ENCODE data around the gene SLC38A1. TPM values are rescaled to one million over a fixed set of nuclear protein-coding genes. Genes with fewer than 3 reads are reported as not detected.

Gene SLC38A1
- total RNA-seq, 1 experiment from 2014 or later, result 155 TPM

DNA sequence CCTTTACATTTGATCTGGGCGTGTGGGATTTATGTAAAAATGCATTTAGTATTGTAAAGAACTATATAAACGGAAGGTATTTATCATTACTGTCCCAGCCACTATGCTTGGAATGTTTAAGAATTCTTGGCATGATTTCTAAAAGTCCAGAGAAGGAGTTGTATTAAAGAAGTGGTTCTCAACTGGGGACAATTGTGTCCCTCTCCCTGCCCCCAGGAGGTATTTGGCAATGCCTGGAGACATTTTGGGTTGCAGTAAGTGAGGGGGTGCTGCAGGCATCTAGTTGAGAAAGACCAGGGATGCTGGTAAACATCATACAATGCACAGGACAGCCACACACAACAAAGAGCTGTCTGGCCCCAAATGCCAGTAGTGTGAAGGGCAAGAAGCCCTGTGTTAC lies 7.2 kb downstream of the SLC38A1 start:
- Histone ChIP-seq H3K4me3 (replicated peaks in 1 of 2; ENCODE audit: low read depth in 1 of 2, low read length in 2 of 2) (no peak overlapping the region), H3K27me3 (ENCODE audit: insufficient read depth, low read length) (no peaks in the 10 kb centered on the region), H3K9me2 (ENCODE audit: insufficient read depth) (no peaks in the 10 kb centered on the region), H3K27ac (ENCODE audit: low read depth, low read length) (no peak overlapping the region), H3K4me2 (ENCODE audit: low read length) (peak overlapping the region; percentile 18), H3K36me3 (ENCODE audit: control insufficient read depth in 1 of 2, insufficient read depth in 2 of 2, low read length in 2 of 2) (0 out of 4 replicates have a peak, but pooled peaks cover 0 to 5% of the 10 kb centered on the region in 2 experiments), H3K9ac (ENCODE audit: low read length) (no peak overlapping the region), H3K79me2 (ENCODE audit: insufficient read depth, low read length) (peaks cover 100% of the 10 kb centered on the region), H2AFZ (ENCODE audit: low read depth, low read length, poor library complexity, severe bottlenecking) (no peak overlapping the region), H4K20me1 (ENCODE audit: insufficient read depth) (peaks cover 20% of the 10 kb centered on the region; the same call in 1 of the 2 replicates), H3K4me1 (ENCODE audit: control insufficient read depth in 1 of 2, insufficient read depth in 2 of 2, low read length in 2 of 2) (peaks cover 57 to 70% of the 10 kb centered on the region in 2 experiments), H3K9me3 (ENCODE audit: control insufficient read depth in 1 of 2, insufficient read depth in 1 of 2, low read depth in 1 of 2, low read length in 2 of 2) (no peaks in the 10 kb centered on the region)
- ATAC-seq (no peak), DNase-seq (ENCODE audit: low read depth, low spot score) (no peak)
- no peak for TF ChIP-seq ZFX (IDR thresholded peaks at IDR 0.05)
- TF ChIP-seq CBX3 (IDR thresholded peaks at IDR 0.05; ENCODE audit: low read depth), result no peak
- TF ChIP-seq, protein P1, sequence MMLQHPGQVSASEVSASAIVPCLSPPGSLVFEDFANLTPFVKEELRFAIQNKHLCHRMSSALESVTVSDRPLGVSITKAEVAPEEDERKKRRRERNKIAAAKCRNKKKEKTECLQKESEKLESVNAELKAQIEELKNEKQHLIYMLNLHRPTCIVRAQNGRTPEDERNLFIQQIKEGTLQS (IDR thresholded peaks at IDR 0.05), result no peak
- TF ChIP-seq EGR1 (IDR thresholded peaks at IDR 0.05; ENCODE audit: low read depth), result no peak
- TF ChIP-seq CEBPB (IDR thresholded peaks at IDR 0.05; ENCODE audit: low read depth), result no peak
- TF ChIP-seq, protein P2, sequence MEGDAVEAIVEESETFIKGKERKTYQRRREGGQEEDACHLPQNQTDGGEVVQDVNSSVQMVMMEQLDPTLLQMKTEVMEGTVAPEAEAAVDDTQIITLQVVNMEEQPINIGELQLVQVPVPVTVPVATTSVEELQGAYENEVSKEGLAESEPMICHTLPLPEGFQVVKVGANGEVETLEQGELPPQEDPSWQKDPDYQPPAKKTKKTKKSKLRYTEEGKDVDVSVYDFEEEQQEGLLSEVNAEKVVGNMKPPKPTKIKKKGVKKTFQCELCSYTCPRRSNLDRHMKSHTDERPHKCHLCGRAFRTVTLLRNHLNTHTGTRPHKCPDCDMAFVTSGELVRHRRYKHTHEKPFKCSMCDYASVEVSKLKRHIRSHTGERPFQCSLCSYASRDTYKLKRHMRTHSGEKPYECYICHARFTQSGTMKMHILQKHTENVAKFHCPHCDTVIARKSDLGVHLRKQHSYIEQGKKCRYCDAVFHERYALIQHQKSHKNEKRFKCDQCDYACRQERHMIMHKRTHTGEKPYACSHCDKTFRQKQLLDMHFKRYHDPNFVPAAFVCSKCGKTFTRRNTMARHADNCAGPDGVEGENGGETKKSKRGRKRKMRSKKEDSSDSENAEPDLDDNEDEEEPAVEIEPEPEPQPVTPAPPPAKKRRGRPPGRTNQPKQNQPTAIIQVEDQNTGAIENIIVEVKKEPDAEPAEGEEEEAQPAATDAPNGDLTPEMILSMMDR (IDR thresholded peaks at IDR 0.05 in 2 of 3, conservative IDR thresholded peaks at IDR 0.05 in 1 of 3; ENCODE audit: borderline replicate concordance in 1 of 3, insufficient read depth in 1 of 3, low read depth in 2 of 3, low read length in 2 of 3), result no peak
- no peak for TF ChIP-seq YY1 (IDR thresholded peaks at IDR 0.05; ENCODE audit: extremely low read depth, insufficient replicate concordance, low read depth, low read length)
- TF ChIP-seq RAD21 (IDR thresholded peaks at IDR 0.05; ENCODE audit: low read depth), result no peak
- TF ChIP-seq ELF1 (IDR thresholded peaks at IDR 0.05; ENCODE audit: borderline replicate concordance, low read depth), result no peak
- TF ChIP-seq FOSL1 (IDR thresholded peaks at IDR 0.05; ENCODE audit: low read depth), result no peak
- TF ChIP-seq EZH2phosphoT487 (IDR thresholded peaks at IDR 0.05; ENCODE audit: borderline replicate concordance), result no peak
- TF ChIP-seq TCF7L2 (IDR thresholded peaks at IDR 0.05; ENCODE audit: borderline replicate concordance, extremely low read depth, insufficient read depth, insufficient read length), result no peak
- TF ChIP-seq SRF (IDR thresholded peaks at IDR 0.05; ENCODE audit: low read depth), result no peak
- TF ChIP-seq SP1 (IDR thresholded peaks at IDR 0.05; ENCODE audit: low read depth), result no peak
- no peak for TF ChIP-seq ZNF274 (IDR thresholded peaks at IDR 0.05; ENCODE audit: low read depth, low read length)
- no peak for TF ChIP-seq EZH2 (IDR thresholded peaks at IDR 0.05)
- no peak for TF ChIP-seq SIN3A (IDR thresholded peaks at IDR 0.05; ENCODE audit: low read depth)
- TF ChIP-seq, protein P3, sequence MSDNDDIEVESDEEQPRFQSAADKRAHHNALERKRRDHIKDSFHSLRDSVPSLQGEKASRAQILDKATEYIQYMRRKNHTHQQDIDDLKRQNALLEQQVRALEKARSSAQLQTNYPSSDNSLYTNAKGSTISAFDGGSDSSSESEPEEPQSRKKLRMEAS (IDR thresholded peaks at IDR 0.05), result no peak
- no peak for TF ChIP-seq POLR2A (IDR thresholded peaks at IDR 0.05; ENCODE audit: borderline replicate concordance, extremely low read depth, insufficient read depth, insufficient read length)
- no peak for TF ChIP-seq JUND (IDR thresholded peaks at IDR 0.05)
- BruUV-seq (replicated peaks), result no TSS peak
- CTCF ChIA-PET, result interaction anchor here (0.6 kb wide), 1 partner anchor 137 kb away, joined by 5 read pairs; no protein-coding TSS in a partner anchor
- RAD21 ChIA-PET (ENCODE audit: low non-redundant PET in 1 of 2, low total read pairs in 2 of 2, uncharacterized antibody in 2 of 2, unreplicated experiment in 2 of 2), result no interaction called here
- POLR2A ChIA-PET, result no interaction called here
- intact Hi-C loops (cut with micrococcal nuclease), result loop anchor here (10.0 kb wide), 1 partner anchor 293 kb away; no protein-coding TSS in a partner anchor

Measured in HCT116 (cell line).